Endothelial cell of umbilical vein (primary cell): ENCODE results near the gene SUDS3. TPM values are rescaled to one million over a fixed set of nuclear protein-coding genes. Genes with fewer than 3 reads are reported as not detected.

ENCODE experiments used
- BruUV-seq: library from RNA; stranded (reverse); fragments of 400-500 nt; replicated peaks from 2 replicates; lab custom pipeline; 2021; lab: Mats Ljungman, UMichigan
- CTCF ChIA-PET: fragments of 300-600, 350-600 bp; sonication (Branson Sonifier 250); formaldehyde crosslinking; loops from one replicate; lab custom pipeline; 2021; ENCODE audit warnings: antibody characterized with exemption, inconsistent platforms; lab: Charles Lee
- POLR2A ChIA-PET: fragments of 300-600, 350-600 bp; sonication (Branson Sonifier 250); formaldehyde crosslinking; loops from one replicate; lab custom pipeline; 2021; ENCODE audit warnings: antibody characterized with exemption, inconsistent platforms; lab: Charles Lee
- DNase-seq: peaks from one replicate; pipeline ENCODE4 v3.0.0-alpha.2; 2011; ENCODE audit warnings: low read depth, low spot score
- FAIRE-seq: peaks from 2 replicates; lab custom pipeline; 2011; peaks lifted over from hg19 to GRCh38; lab: Jason Lieb, UNC
- H2AFZ ChIP-seq: 2 replicates; pipeline ENCODE4 v1.6.0; 2012; ENCODE audit warnings: low read depth, low read length, control low read depth, inconsistent platforms
- H3K27ac ChIP-seq: 2 replicates; pipeline ENCODE4 v1.5.1; 2011; ENCODE audit warnings: low read depth, mild to moderate bottlenecking, control low read depth, low read length, moderate library complexity; ENCODE audit not compliant: insufficient read depth
- H3K27me3 ChIP-seq, 2 experiments: 2 replicates each; pipeline versions ENCODE4 v1.6.0 to v1.6.1; 2011; ENCODE audit warnings: low read length in 2 of 2, mixed read lengths in 1 of 2; ENCODE audit not compliant: control insufficient read depth in 2 of 2, insufficient read depth in 2 of 2
- H3K36me3 ChIP-seq, 2 experiments: 2 replicates in 1 of 2; 3 replicates in 1 of 2; pipeline ENCODE4 v1.5.1; 2011; ENCODE audit warnings: low read length in 2 of 2, mild to moderate bottlenecking in 1 of 2, moderate library complexity in 1 of 2; ENCODE audit not compliant: control insufficient read depth in 2 of 2, insufficient read depth in 2 of 2; ENCODE audit errors: extremely low read depth in 1 of 2
- H3K4me1 ChIP-seq: 3 replicates; pipeline ENCODE4 v1.5.1; 2011; ENCODE audit warnings: mild to moderate bottlenecking, low read length; ENCODE audit not compliant: control insufficient read depth, insufficient read depth; ENCODE audit errors: extremely low read depth
- H3K4me2 ChIP-seq: 2 replicates; pipeline ENCODE4 v1.6.1; 2011; ENCODE audit warnings: low read length, control low read depth, mixed read lengths; ENCODE audit not compliant: insufficient read depth
- H3K4me3 ChIP-seq, 3 experiments: fragments of 200-600 bp in 1 of 3; sonication (generic), shearing (Covaris generic) in 1 of 3; replicated peaks in 1 of 3; 2 replicates each; pipeline ENCODE4 v1.5.1; 2011 to 2016; ENCODE audit warnings: control low read depth in 3 of 3, low read length in 3 of 3, mild to moderate bottlenecking in 2 of 3, inconsistent platforms in 1 of 3, low read depth in 1 of 3, moderate library complexity in 1 of 3; ENCODE audit not compliant: insufficient read depth in 1 of 3
- H3K79me2 ChIP-seq: 2 replicates; pipeline ENCODE4 v1.6.0; 2012; ENCODE audit warnings: low read length, inconsistent platforms; ENCODE audit not compliant: control insufficient read depth, insufficient read depth
- H3K9ac ChIP-seq: replicated peaks from 2 replicates; pipeline ENCODE3; 2011; ENCODE audit warnings: low read length, control low read depth; ENCODE audit not compliant: insufficient read depth; ENCODE audit errors: extremely low read depth
- H3K9me1 ChIP-seq: replicated peaks from 3 replicates; pipeline ENCODE4 v1.6.0; 2011; ENCODE audit warnings: mild to moderate bottlenecking, low read length; ENCODE audit not compliant: control insufficient read depth, insufficient read depth; ENCODE audit errors: extremely low read depth
- H3K9me3 ChIP-seq: replicated peaks from 2 replicates; pipeline ENCODE4 v1.5.1; 2012; ENCODE audit warnings: low read length, inconsistent platforms; ENCODE audit not compliant: control insufficient read depth, insufficient read depth
- H4K20me1 ChIP-seq: replicated peaks from 2 replicates; pipeline ENCODE3; 2011; ENCODE audit warnings: mild to moderate bottlenecking, low read length; ENCODE audit not compliant: control insufficient read depth, insufficient read depth; ENCODE audit errors: extremely low read depth
- CTCF ChIP-seq, 2 donors: IDR thresholded peaks; 1 replicate in 1 of 2; 2 replicates in 1 of 2; pipeline ENCODE4 v1.5.1; 2011; ENCODE audit warnings: low read length in 2 of 2, mild to moderate bottlenecking in 2 of 2, moderate library complexity in 2 of 2, control low read depth in 1 of 2, inconsistent platforms in 1 of 2, low read depth in 1 of 2; ENCODE audit not compliant: insufficient read depth in 1 of 2; ENCODE audit errors: extremely low read depth in 1 of 2
- EZH2 ChIP-seq: IDR thresholded peaks from 2 replicates; pipeline ENCODE4 v1.6.1; 2012; ENCODE audit warnings: borderline replicate concordance, low read depth, mild to moderate bottlenecking, moderate library complexity, low read length, inconsistent platforms; ENCODE audit not compliant: severe bottlenecking
- FOS ChIP-seq: IDR thresholded peaks from 2 replicates; pipeline ENCODE4 v1.6.1; 2011; ENCODE audit warnings: mild to moderate bottlenecking, low read length, moderate library complexity, borderline replicate concordance; ENCODE audit not compliant: insufficient read depth
- GATA2 ChIP-seq: IDR thresholded peaks from 2 replicates; pipeline ENCODE4 v1.7.0; 2011; ENCODE audit warnings: low read depth, mild to moderate bottlenecking, moderate library complexity, mixed read lengths, low read length; ENCODE audit not compliant: insufficient read length, insufficient read depth
- JUN ChIP-seq: IDR thresholded peaks from 2 replicates; pipeline ENCODE4 v1.6.1; 2011; ENCODE audit warnings: borderline replicate concordance, low read depth; ENCODE audit not compliant: insufficient read length, insufficient read depth
- MAX ChIP-seq: IDR thresholded peaks from 2 replicates; pipeline ENCODE4 v1.6.1; 2011; ENCODE audit not compliant: insufficient read depth, insufficient read length
- MYC ChIP-seq: IDR thresholded peaks from one replicate; pipeline ENCODE4 v1.6.1; 2011; ENCODE audit warnings: mild to moderate bottlenecking, low read depth, low read length
- POLR2A ChIP-seq: IDR thresholded peaks from 2 replicates; pipeline ENCODE4 v1.6.1; 2012; ENCODE audit warnings: low read depth, mild to moderate bottlenecking, control low read depth, low read length
- POLR2AphosphoS5 ChIP-seq: IDR thresholded peaks from 2 replicates; pipeline ENCODE4 v1.6.1; 2012; ENCODE audit warnings: low read depth, mild to moderate bottlenecking, control low read depth, low read length, moderate library complexity; ENCODE audit not compliant: insufficient read depth
- dilution Hi-C: fragments of 300-500 bp; cut with MboI; formaldehyde crosslinking; loops from one replicate; pipeline ENCODE4 v1.15.0; 2019; ENCODE audit warnings: low sequenced_read_pairs; ENCODE audit not compliant: extremely low pct_ligation_motif_present
- intact Hi-C: fragments of 100-400 bp; cut with micrococcal nuclease; formaldehyde crosslinking; loops from one replicate; pipeline ENCODE4 v1.10.0; 2022
- polyA plus RNA-seq, 4 experiments: library from polyadenylated mRNA; depleted of rRNA in 3 of 4; stranded (reverse) in 3 of 4; unstranded in 1 of 4; fragments of >200 nt; gene quantifications; 2 replicates each; pipeline versions ENCODE4 v1.2.1 to v1.2.3, GENCODE V29; 2011 to 2012; ENCODE audit warnings: missing spikeins in 1 of 4
- total RNA-seq: library from RNA; stranded (reverse); gene quantifications from 2 replicates; pipeline ENCODE4 v1.2.3, GENCODE V29; 2021

SUDS3 gene
- total and polyA plus RNA-seq, 2 donors (not counting 3 experiments of a cell fraction or from before 2014, with no cell fraction given) = 16.9 to 27.4 TPM

- Histone ChIP-seq H3K4me1 (peaks cover 50% of the 10 kb centered on the region), H3K9ac (no peak overlapping the region), H3K4me2 (peak overlapping the region; percentile 83), H3K79me2 (peaks cover 72% of the 10 kb centered on the region), H3K36me3 (no peaks in the 10 kb centered on the region), H3K27me3 (no peaks in the 10 kb centered on the region), H2AFZ (no peak overlapping the region), H4K20me1 (no peaks in the 10 kb centered on the region), H3K4me3 (peak overlapping the region in 1 of 3 experiments; percentile 72), H3K9me1 (no peaks in the 10 kb centered on the region), H3K27ac (peak overlapping the region; percentile 57), H3K9me3 (no peaks in the 10 kb centered on the region)
- ChIA-PET POLR2A (interaction anchor here (1.2 to 1.7 kb wide), 2 partner anchors 13 to 17 kb away, joined by 3 to 4 read pairs; partner anchors contain the start of genes SUDS3 and TAOK3), CTCF (interaction anchor here (0.8 to 5.0 kb wide), 5 partner anchors 11 to 177 kb away, joined by 3 to 37 read pairs (median 4); partner anchors contain the start of gene SUDS3)
- BruUV-seq = no TSS peak
- intact Hi-C loops = loop anchor here (1.0 kb wide), 1 partner anchor 14 kb away; no protein-coding TSS in a partner anchor
- no peak for TF ChIP-seq JUN
- no peak for TF ChIP-seq GATA2
- TF ChIP-seq POLR2AphosphoS5 = no peak
- TF ChIP-seq FOS = no peak
- no peak for TF ChIP-seq EZH2
- TF ChIP-seq CTCF (IDR thresholded peaks at IDR 0.05; ENCODE audit: extremely low read depth in 1 of 2, insufficient read depth in 1 of 2, low read depth in 1 of 2, low read length in 2 of 2) = no peak
- no peak for TF ChIP-seq MAX
- TF ChIP-seq MYC = no peak
- no peak for TF ChIP-seq POLR2A
- no peak for DNase-seq
- FAIRE-seq = no peak
- dilution Hi-C loops = no loop called here
Observed at GRCh38 chr12:118359541-118359915, 16.8 kb upstream of the SUDS3 start.
